ENCODE measurements around the gene MICAL1. TPM values are rescaled to one million over a fixed set of nuclear protein-coding genes. Genes with fewer than 3 reads are reported as not detected.

Gene MICAL1
- polyA plus RNA-seq, 2 of the 4 experiments (the other 2 are of a cell fraction) = 14.1 to 16.9 TPM

GRCh38 chr6:109443425-109443950, 12.1 kb downstream of the MICAL1 start:
- DNase-seq (ENCODE audit: low read depth in 1 of 2, low spot score in 1 of 2) (no peak), FAIRE-seq (no peak), ATAC-seq (no peak)
- Histone ChIP-seq H3K4me2 (no peak overlapping the region), H3K4me1 (peaks cover 8% of the 10 kb centered on the region), H3K4me3 (no peak overlapping the region), H3K9me3 (no peaks in the 10 kb centered on the region), H3K27ac (no peak overlapping the region)
- POLR2A ChIA-PET = interaction anchor here (0.6 kb wide), 1 partner anchor 12 kb away, joined by 3 read pairs; the partner anchor contains the start of gene MICAL1
- TF ChIP-seq FOSB (CRISPR knock-in tag; IDR thresholded peaks at IDR 0.05) (no peak), ZNF302 (CRISPR knock-in tag; IDR thresholded peaks at IDR 0.05) (no peak), RNF2 (IDR thresholded peaks at IDR 0.05; ENCODE audit: borderline replicate concordance, low read depth) (no peak), MAFK (IDR thresholded peaks at IDR 0.05; ENCODE audit: partially characterized antibody) (no peak), RAD21 (conservative IDR thresholded peaks at IDR 0.05 in 1 of 2, IDR thresholded peaks at IDR 0.05 in 1 of 2) (no peak)
- CTCF ChIA-PET = interaction anchor here (3.2 to 4.0 kb wide), 2 partner anchors 10 to 256 kb away, joined by 16 read pairs; no protein-coding TSS in a partner anchor
- WGBS (ENCODE audit: missing lambda C conversion rate) = 92% methylated on average over 1 of the region's 10 CpGs

DNA sequence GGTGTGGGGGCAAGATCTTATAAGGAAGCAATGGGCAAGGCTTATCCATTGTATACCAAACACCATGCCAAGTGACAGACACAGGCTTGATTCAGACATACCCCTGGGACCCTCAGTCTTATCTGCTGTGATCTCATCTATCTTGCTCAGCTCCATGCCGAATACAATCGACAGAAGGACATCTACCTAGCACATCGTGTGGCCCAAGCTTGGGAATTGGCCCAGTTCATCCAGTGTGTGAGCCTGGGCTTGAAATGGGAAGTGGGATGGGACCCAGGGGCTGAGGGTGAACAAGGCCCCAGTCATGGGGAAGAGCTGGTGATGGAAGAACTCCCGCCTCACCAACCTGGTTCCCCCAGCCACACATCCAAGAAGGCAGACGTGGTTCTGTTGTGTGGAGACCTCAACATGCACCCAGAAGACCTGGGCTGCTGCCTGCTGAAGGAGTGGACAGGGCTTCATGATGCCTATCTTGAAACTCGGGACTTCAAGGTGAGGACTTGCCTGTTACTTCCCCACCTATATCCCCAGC, 13.1 kb downstream of the MICAL1 start:
- TF ChIP-seq, protein P1, sequence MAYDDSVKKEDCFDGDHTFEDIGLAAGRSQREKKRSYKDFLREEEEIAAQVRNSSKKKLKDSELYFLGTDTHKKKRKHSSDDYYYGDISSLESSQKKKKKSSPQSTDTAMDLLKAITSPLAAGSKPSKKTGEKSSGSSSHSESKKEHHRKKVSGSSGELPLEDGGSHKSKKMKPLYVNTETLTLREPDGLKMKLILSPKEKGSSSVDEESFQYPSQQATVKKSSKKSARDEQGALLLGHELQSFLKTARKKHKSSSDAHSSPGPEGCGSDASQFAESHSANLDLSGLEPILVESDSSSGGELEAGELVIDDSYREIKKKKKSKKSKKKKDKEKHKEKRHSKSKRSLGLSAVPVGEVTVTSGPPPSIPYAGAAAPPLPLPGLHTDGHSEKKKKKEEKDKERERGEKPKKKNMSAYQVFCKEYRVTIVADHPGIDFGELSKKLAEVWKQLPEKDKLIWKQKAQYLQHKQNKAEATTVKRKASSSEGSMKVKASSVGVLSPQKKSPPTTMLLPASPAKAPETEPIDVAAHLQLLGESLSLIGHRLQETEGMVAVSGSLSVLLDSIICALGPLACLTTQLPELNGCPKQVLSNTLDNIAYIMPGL (CRISPR knock-in tag; IDR thresholded peaks at IDR 0.05; ENCODE audit: borderline replicate concordance) = no peak
- TF ChIP-seq, protein P2, sequence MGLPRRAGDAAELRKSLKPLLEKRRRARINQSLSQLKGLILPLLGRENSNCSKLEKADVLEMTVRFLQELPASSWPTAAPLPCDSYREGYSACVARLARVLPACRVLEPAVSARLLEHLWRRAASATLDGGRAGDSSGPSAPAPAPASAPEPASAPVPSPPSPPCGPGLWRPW (IDR thresholded peaks at IDR 0.05) = no peak
- TF ChIP-seq RARB (CRISPR knock-in tag; IDR thresholded peaks at IDR 0.05) = no peak
- TF ChIP-seq NR3C1 (IDR thresholded peaks at IDR 0.05) = no peak
- no peak for TF ChIP-seq RNF2 (IDR thresholded peaks at IDR 0.05; ENCODE audit: borderline replicate concordance, low read depth)
- TF ChIP-seq HEYL (CRISPR knock-in tag; IDR thresholded peaks at IDR 0.05) = no peak
- TF ChIP-seq REST (IDR thresholded peaks at IDR 0.05) = no peak
- TF ChIP-seq CTCF (IDR thresholded peaks at IDR 0.05) = no peak
- TF ChIP-seq, protein P3, sequence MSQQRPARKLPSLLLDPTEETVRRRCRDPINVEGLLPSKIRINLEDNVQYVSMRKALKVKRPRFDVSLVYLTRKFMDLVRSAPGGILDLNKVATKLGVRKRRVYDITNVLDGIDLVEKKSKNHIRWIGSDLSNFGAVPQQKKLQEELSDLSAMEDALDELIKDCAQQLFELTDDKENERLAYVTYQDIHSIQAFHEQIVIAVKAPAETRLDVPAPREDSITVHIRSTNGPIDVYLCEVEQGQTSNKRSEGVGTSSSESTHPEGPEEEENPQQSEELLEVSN (IDR thresholded peaks at IDR 0.05; ENCODE audit: borderline replicate concordance, low read depth) = no peak
- CTCF ChIA-PET = interaction anchor here (0.6 to 4.0 kb wide), 4 partner anchors 11 to 1284 kb away, joined by 3 to 16 read pairs (median 13); partner anchors contain the start of gene MICAL1
- DNase-seq (ENCODE audit: low read depth in 1 of 2, low spot score in 1 of 2) (no peak), FAIRE-seq (no peak), ATAC-seq (no peak)
- Histone ChIP-seq H3K4me2 (no peak overlapping the region), H3K4me3 (no peak overlapping the region), H3K27ac (no peak overlapping the region), H3K9me3 (no peaks in the 10 kb centered on the region), H3K4me1 (peaks cover 8% of the 10 kb centered on the region)
- POLR2A ChIA-PET = interaction anchor here (2.7 kb wide), 1 partner anchor 13 kb away, joined by 18 read pairs; the partner anchor contains the start of gene MICAL1
- 93% methylated on average over 6 of the region's 6 CpGs for WGBS (ENCODE audit: missing lambda C conversion rate)

All from A549 (cell line).